Gastrocnemius medialis (tissue), 4 donors: Measurements from ENCODE around the gene KIF13A.

ENCODE experiments used
- CTCF ChIP-seq, 5 experiments: fragments of 450-650 bp in 3 of 5; fragments of 200-600 bp in 2 of 5; sonication (generic) in 2 of 5; IDR thresholded peaks in 4 of 5; conservative IDR thresholded peaks in 1 of 5; 1 replicate in 4 of 5; 2 replicates in 1 of 5; pipeline ENCODE4 v1.5.1; 2016 to 2019; ENCODE audit warnings: antibody characterized with exemption in 5 of 5, mild to moderate bottlenecking in 3 of 5, moderate library complexity in 3 of 5
- POLR2A ChIP-seq, 2 donors: fragments of 450-650 bp; IDR thresholded peaks; one replicate each; pipeline ENCODE4 v1.6.1; 2017; ENCODE audit warnings: antibody characterized with exemption in 2 of 2, mild to moderate bottlenecking in 2 of 2, moderate library complexity in 2 of 2

- TF ChIP-seq CTCF (IDR thresholded peaks at IDR 0.05 in 4 of 5, conservative IDR thresholded peaks at IDR 0.05 in 1 of 5) (no peak), POLR2A (IDR thresholded peaks at IDR 0.05) (no peak)
Measured at GRCh38 chr6:18025596-18025995, 38.2 kb upstream of the KIF13A start.
